HEK293 (cell line): ENCODE measurements around the gene CR2.

Experiments
- CTCF ChIA-PET: fragments of 350-600 bp; formaldehyde crosslinking; extraction: SDS; loops from one replicate; lab custom pipeline; 2021; ENCODE audit warnings: antibody characterized with exemption; lab: Yijun Ruan, JAX
- POLR2A ChIA-PET: fragments of 300-600 bp; formaldehyde crosslinking; extraction: SDS; loops from one replicate; lab custom pipeline; 2020; ENCODE audit warnings: antibody characterized with exemption, inconsistent platforms; lab: Yijun Ruan, JAX
- H3K27ac ChIP-seq: fragments of 200-500 bp; sonication (Bioruptor generic); 2 replicates; pipeline ENCODE4 v1.5.1; 2014; ENCODE audit warnings: low read depth, low read length, control low read depth, inconsistent platforms; ENCODE audit errors: extremely low read depth
- H3K36me3 ChIP-seq, 2 experiments: fragments of 200-500 bp in 1 of 2; sonication (Bioruptor generic) in 1 of 2; 1 replicate in 1 of 2; 2 replicates in 1 of 2; pipeline ENCODE4 v1.5.1; 2014 to 2017; ENCODE audit warnings: inconsistent platforms in 2 of 2, low read length in 2 of 2; ENCODE audit not compliant: control insufficient read depth in 2 of 2, insufficient read depth in 1 of 2
- H3K4me1 ChIP-seq: fragments of 200-500 bp; sonication (Bioruptor generic); 2 replicates; pipeline ENCODE4 v1.5.1; 2014; ENCODE audit warnings: mild to moderate bottlenecking, low read length, inconsistent platforms; ENCODE audit not compliant: control insufficient read depth, insufficient read depth
- H3K4me3 ChIP-seq: 2 replicates; pipeline ENCODE4 v1.5.1; 2011; ENCODE audit warnings: low read depth, mild to moderate bottlenecking, control low read depth, low read length, moderate library complexity
- H3K9me3 ChIP-seq: fragments of 200-500 bp; sonication (Bioruptor generic); 2 replicates; pipeline ENCODE4 v1.5.1; 2014; ENCODE audit warnings: low read depth, low read length, inconsistent platforms; ENCODE audit not compliant: control insufficient read depth, insufficient read depth
- FEZF1 ChIP-seq: fragments of 450-650 bp; formaldehyde crosslinking; IDR thresholded peaks from 2 replicates; pipeline ENCODE4 v1.5.1; 2016; ENCODE audit warnings: missing biosample characterization, missing genetic modification characterization
- HOXA7 ChIP-seq: sonication (generic); formaldehyde crosslinking; IDR thresholded peaks from 2 replicates; pipeline ENCODE4 v1.8.1; 2022; ENCODE audit warnings: missing genetic modification reagents, borderline replicate concordance
- MEIS1 ChIP-seq: sonication (generic); formaldehyde crosslinking; IDR thresholded peaks from 2 replicates; pipeline ENCODE4 v1.8.1; 2022; ENCODE audit warnings: missing genetic modification reagents, mild to moderate bottlenecking, borderline replicate concordance
- SP7 ChIP-seq: fragments of 450-650 bp; formaldehyde crosslinking; IDR thresholded peaks from 2 replicates; pipeline ENCODE4 v1.5.1; 2016; ENCODE audit warnings: missing biosample characterization, missing genetic modification characterization
- TCF7L2 ChIP-seq: IDR thresholded peaks from 2 replicates; pipeline ENCODE4 v1.6.1; 2011; ENCODE audit warnings: low read depth, mild to moderate bottlenecking, inconsistent platforms, low read length, moderate library complexity, borderline replicate concordance
- ZFP37 ChIP-seq: fragments of 450-650 bp; formaldehyde crosslinking; IDR thresholded peaks from 2 replicates; pipeline ENCODE4 v1.5.1; 2016; ENCODE audit warnings: missing biosample characterization, missing genetic modification characterization
- ZFP41 ChIP-seq: fragments of 450-650 bp; formaldehyde crosslinking; IDR thresholded peaks from 2 replicates; pipeline ENCODE4 v1.5.1; 2016; ENCODE audit warnings: missing biosample characterization, missing genetic modification characterization, borderline replicate concordance
- ZNF132 ChIP-seq: fragments of 450-650 bp; formaldehyde crosslinking; IDR thresholded peaks from 2 replicates; pipeline ENCODE4 v1.5.1; 2017; ENCODE audit warnings: missing biosample characterization, missing genetic modification characterization, borderline replicate concordance
- ZNF157 ChIP-seq: fragments of 450-650 bp; formaldehyde crosslinking; IDR thresholded peaks from 2 replicates; pipeline ENCODE4 v1.5.1; 2016; ENCODE audit warnings: missing biosample characterization, missing genetic modification characterization
- ZNF311 ChIP-seq: fragments of 450-650 bp; formaldehyde crosslinking; IDR thresholded peaks from 2 replicates; pipeline ENCODE4 v1.5.1; 2017; ENCODE audit warnings: missing biosample characterization, missing genetic modification characterization, borderline replicate concordance
- ZNF335 ChIP-seq: fragments of 450-650 bp; formaldehyde crosslinking; conservative IDR thresholded peaks from 2 replicates; pipeline ENCODE4 v1.5.1; 2016; ENCODE audit warnings: missing biosample characterization, missing genetic modification characterization
- ZNF341 ChIP-seq: fragments of 450-650 bp; formaldehyde crosslinking; IDR thresholded peaks from 2 replicates; pipeline ENCODE4; 2016; ENCODE audit warnings: low read depth, missing biosample characterization, missing genetic modification characterization
- ZNF37A ChIP-seq: fragments of 450-650 bp; IDR thresholded peaks from 2 replicates; pipeline ENCODE4 v1.5.1; 2018; ENCODE audit warnings: missing biosample characterization, missing genetic modification characterization
- ZNF426 ChIP-seq: fragments of 450-650 bp; formaldehyde crosslinking; IDR thresholded peaks from 2 replicates; pipeline ENCODE4 v1.5.1; 2017; ENCODE audit warnings: missing biosample characterization, missing genetic modification characterization, mild to moderate bottlenecking, inconsistent platforms, moderate library complexity
- ZNF473 ChIP-seq: fragments of 450-650 bp; formaldehyde crosslinking; IDR thresholded peaks from 2 replicates; pipeline ENCODE4 v1.5.1; 2017; ENCODE audit warnings: missing biosample characterization, missing genetic modification characterization
- ZNF530 ChIP-seq: fragments of 450-650 bp; formaldehyde crosslinking; IDR thresholded peaks from 2 replicates; pipeline ENCODE4 v1.5.1; 2016; ENCODE audit warnings: low read depth, missing biosample characterization, missing genetic modification characterization
- ZNF544 ChIP-seq: fragments of 450-650 bp; formaldehyde crosslinking; IDR thresholded peaks from 2 replicates; pipeline ENCODE4 v1.5.0; 2017; ENCODE audit warnings: missing biosample characterization, missing genetic modification characterization
- ZNF549 ChIP-seq: fragments of 450-650 bp; IDR thresholded peaks from 2 replicates; pipeline ENCODE4 v1.5.1; 2018; ENCODE audit warnings: missing biosample characterization, missing genetic modification characterization, mild to moderate bottlenecking, inconsistent platforms, moderate library complexity
- ZNF670 ChIP-seq: fragments of 450-650 bp; formaldehyde crosslinking; IDR thresholded peaks from 2 replicates; pipeline ENCODE4 v1.5.1; 2016; ENCODE audit warnings: missing biosample characterization, missing genetic modification characterization, low read depth
- ZNF701 ChIP-seq: fragments of 450-650 bp; formaldehyde crosslinking; IDR thresholded peaks from 2 replicates; pipeline ENCODE4 v1.5.1; 2016; ENCODE audit warnings: missing biosample characterization, missing genetic modification characterization
- ZNF747 ChIP-seq: fragments of 450-650 bp; formaldehyde crosslinking; IDR thresholded peaks from 2 replicates; pipeline ENCODE4 v1.5.1; 2016; ENCODE audit warnings: missing biosample characterization, missing genetic modification characterization
- ZXDB ChIP-seq: fragments of 450-650 bp; formaldehyde crosslinking; IDR thresholded peaks from 2 replicates; pipeline ENCODE4 v1.5.1; 2016; ENCODE audit warnings: missing biosample characterization, missing genetic modification characterization
- TF ChIP-seq, protein P1 (sequence below): fragments of 450-650 bp; formaldehyde crosslinking; conservative IDR thresholded peaks from 2 replicates; pipeline ENCODE4 v1.5.1; 2016; ENCODE audit warnings: low read depth, missing biosample characterization, missing genetic modification characterization
- TF ChIP-seq, protein P2 (sequence below): fragments of 450-650 bp; formaldehyde crosslinking; IDR thresholded peaks from 2 replicates; pipeline ENCODE4 v1.5.1; 2016; ENCODE audit warnings: missing biosample characterization, missing genetic modification characterization
- TF ChIP-seq, protein P3 (sequence below): fragments of 450-650 bp; formaldehyde crosslinking; IDR thresholded peaks from 2 replicates; pipeline ENCODE4 v1.5.1; 2017; ENCODE audit warnings: missing biosample characterization, missing genetic modification characterization

Gene CR2

DNA sequence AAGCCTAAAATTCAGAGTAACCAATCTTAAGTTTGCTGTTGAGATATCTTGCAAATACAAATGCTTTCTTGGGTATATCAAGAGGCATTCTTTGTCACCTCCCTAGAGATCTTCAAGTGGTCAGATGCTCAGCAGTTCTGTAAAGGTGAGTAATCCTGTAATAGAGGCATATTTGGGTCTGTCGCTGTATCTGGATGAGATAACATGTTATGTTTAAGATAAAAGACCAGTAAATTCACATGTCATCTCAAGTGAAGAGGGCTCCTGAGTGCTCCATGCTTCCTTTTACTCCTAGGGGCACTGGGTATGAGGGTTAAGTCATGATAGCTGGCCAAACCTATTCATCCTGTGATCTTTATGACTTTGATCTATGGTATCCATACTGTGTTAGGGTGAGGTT lies 7.5 kb downstream of the CR2 start (continued):
- TF ChIP-seq ZNF544 (tag by site-specific recombination) = no peak
- TF ChIP-seq ZNF426 (tag by site-specific recombination) = no peak
- no peak for TF ChIP-seq ZNF670 (tag by site-specific recombination)
- no peak for TF ChIP-seq ZNF530
- peak; percentile 38; the same call in 1 of the 2 replicates for TF ChIP-seq FEZF1 (tag by site-specific recombination)
- no peak for TF ChIP-seq ZNF701
- TF ChIP-seq ZNF473 (tag by site-specific recombination) = no peak
- TF ChIP-seq ZNF335 (tag by site-specific recombination) = peak; percentile 42; the same call in 1 of the 2 replicates
- TF ChIP-seq, protein P1, sequence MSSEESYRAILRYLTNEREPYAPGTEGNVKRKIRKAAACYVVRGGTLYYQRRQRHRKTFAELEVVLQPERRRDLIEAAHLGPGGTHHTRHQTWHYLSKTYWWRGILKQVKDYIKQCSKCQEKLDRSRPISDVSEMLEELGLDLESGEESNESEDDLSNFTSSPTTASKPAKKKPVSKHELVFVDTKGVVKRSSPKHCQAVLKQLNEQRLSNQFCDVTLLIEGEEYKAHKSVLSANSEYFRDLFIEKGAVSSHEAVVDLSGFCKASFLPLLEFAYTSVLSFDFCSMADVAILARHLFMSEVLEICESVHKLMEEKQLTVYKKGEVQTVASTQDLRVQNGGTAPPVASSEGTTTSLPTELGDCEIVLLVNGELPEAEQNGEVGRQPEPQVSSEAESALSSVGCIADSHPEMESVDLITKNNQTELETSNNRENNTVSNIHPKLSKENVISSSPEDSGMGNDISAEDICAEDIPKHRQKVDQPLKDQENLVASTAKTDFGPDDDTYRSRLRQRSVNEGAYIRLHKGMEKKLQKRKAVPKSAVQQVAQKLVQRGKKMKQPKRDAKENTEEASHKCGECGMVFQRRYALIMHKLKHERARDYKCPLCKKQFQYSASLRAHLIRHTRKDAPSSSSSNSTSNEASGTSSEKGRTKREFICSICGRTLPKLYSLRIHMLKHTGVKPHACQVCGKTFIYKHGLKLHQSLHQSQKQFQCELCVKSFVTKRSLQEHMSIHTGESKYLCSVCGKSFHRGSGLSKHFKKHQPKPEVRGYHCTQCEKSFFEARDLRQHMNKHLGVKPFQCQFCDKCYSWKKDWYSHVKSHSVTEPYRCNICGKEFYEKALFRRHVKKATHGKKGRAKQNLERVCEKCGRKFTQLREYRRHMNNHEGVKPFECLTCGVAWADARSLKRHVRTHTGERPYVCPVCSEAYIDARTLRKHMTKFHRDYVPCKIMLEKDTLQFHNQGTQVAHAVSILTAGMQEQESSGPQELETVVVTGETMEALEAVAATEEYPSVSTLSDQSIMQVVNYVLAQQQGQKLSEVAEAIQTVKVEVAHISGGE = no peak
- no peak for TF ChIP-seq ZFP41 (tag by site-specific recombination)
- TF ChIP-seq ZFP37 (tag by site-specific recombination) = no peak
- TF ChIP-seq ZNF311 (tag by site-specific recombination) = no peak
- TF ChIP-seq SP7 (tag by site-specific recombination) = peak; percentile 31; the same call in 1 of the 2 replicates
- no peak for TF ChIP-seq ZNF747 (tag by site-specific recombination)
- no peak for TF ChIP-seq TCF7L2
- no peak for TF ChIP-seq ZNF157 (tag by site-specific recombination)
- no peak for TF ChIP-seq ZNF37A (tag by site-specific recombination)

DNA sequence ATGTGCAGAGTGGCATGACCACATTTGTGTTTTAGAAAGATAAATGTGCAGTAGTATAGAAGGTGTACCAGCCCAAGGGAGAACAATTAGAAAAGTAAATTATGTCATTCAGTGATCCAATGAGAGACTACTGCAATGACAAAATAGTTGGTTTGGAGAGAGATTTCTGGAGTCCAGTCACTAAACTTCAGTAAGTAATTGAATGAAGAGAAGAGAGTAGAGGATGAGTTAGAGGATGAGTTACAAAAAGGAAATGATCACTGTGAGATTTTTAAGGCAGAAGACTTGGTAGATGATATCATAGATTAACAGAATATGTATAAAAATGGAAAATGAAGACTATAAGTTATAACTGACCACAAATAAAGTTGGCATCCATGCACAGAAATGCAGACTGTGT lies 8.4 kb downstream of the CR2 start:
- H3K4me1 ChIP-seq = peaks cover 8% of the 10 kb centered on the region
- no peak for TF ChIP-seq ZNF341 (tag by site-specific recombination)
- TF ChIP-seq ZXDB (tag by site-specific recombination) = no peak
- TF ChIP-seq ZNF549 (tag by site-specific recombination) = no peak
- TF ChIP-seq, protein P2, sequence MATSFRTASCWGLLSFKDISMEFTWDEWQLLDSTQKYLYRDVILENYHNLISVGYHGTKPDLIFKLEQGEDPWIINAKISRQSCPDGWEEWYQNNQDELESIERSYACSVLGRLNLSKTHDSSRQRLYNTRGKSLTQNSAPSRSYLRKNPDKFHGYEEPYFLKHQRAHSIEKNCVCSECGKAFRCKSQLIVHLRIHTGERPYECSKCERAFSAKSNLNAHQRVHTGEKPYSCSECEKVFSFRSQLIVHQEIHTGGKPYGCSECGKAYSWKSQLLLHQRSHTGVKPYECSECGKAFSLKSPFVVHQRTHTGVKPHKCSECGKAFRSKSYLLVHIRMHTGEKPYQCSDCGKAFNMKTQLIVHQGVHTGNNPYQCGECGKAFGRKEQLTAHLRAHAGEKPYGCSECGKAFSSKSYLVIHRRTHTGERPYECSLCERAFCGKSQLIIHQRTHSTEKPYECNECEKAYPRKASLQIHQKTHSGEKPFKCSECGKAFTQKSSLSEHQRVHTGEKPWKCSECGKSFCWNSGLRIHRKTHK = no peak
- no peak for TF ChIP-seq HOXA7 (CRISPR knock-in tag)
- no peak for TF ChIP-seq ZNF132 (tag by site-specific recombination)
- no peak for TF ChIP-seq MEIS1 (CRISPR knock-in tag)
- TF ChIP-seq, protein P3, sequence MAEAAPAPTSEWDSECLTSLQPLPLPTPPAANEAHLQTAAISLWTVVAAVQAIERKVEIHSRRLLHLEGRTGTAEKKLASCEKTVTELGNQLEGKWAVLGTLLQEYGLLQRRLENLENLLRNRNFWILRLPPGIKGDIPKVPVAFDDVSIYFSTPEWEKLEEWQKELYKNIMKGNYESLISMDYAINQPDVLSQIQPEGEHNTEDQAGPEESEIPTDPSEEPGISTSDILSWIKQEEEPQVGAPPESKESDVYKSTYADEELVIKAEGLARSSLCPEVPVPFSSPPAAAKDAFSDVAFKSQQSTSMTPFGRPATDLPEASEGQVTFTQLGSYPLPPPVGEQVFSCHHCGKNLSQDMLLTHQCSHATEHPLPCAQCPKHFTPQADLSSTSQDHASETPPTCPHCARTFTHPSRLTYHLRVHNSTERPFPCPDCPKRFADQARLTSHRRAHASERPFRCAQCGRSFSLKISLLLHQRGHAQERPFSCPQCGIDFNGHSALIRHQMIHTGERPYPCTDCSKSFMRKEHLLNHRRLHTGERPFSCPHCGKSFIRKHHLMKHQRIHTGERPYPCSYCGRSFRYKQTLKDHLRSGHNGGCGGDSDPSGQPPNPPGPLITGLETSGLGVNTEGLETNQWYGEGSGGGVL (tag by site-specific recombination) = no peak
- TF ChIP-seq, all 188 proteins: peak for 0
- H3K4me3 ChIP-seq = no peak overlapping the region
- no peak overlapping the region for H3K27ac ChIP-seq
- ChIA-PET POLR2A (no interaction called here), CTCF (interaction anchor here (0.6 kb wide), 1 partner anchor 853 kb away, joined by 4 read pairs; no protein-coding TSS in a partner anchor)
- no peaks in the 10 kb centered on the region for H3K9me3 ChIP-seq
- H3K36me3 ChIP-seq = no peaks in the 10 kb centered on the region
